Measurements from ENCODE around the gene UBE2E1.

UBE2E1 gene

GRCh38 chr3:23796518-23796917, 9.2 kb upstream of the UBE2E1 start:
- no peak for DNase-seq

GRCh38 chr3:23797491-23797890, 8.3 kb upstream of the UBE2E1 start:
- DNase-seq, result no peak

GRCh38 chr3:23798456-23798855, 7.3 kb upstream of the UBE2E1 start:
- no peak for DNase-seq

GRCh38 chr3:23798876-23799275, 6.9 kb upstream of the UBE2E1 start:
- no peak for DNase-seq

- no peak for DNase-seq
Observed at GRCh38 chr3:23800731-23801130, 5.0 kb upstream of the UBE2E1 start.

- DNase-seq, result no peak
Observed at GRCh38 chr3:23804441-23805209, 1.1 kb upstream of the UBE2E1 start.

GRCh38 chr3:23805210-23805632, 534 bp upstream of the UBE2E1 start:
- no peak for DNase-seq

GRCh38 chr3:23806534-23807423, 1.0 kb downstream of the UBE2E1 start:
- no peak for DNase-seq

- DNase-seq, result no peak
Observed at GRCh38 chr3:23807424-23808015, 1.8 kb downstream of the UBE2E1 start.

GRCh38 chr3:23808525-23808924, 2.8 kb downstream of the UBE2E1 start:
- DNase-seq, result no peak

- DNase-seq, result no peak
Observed at GRCh38 chr3:23809294-23809693, 3.5 kb downstream of the UBE2E1 start.

GRCh38 chr3:23809840-23810342, 4.1 kb downstream of the UBE2E1 start:
- DNase-seq, result no peak

- no peak for DNase-seq
Observed at GRCh38 chr3:23810343-23811184, 4.8 kb downstream of the UBE2E1 start.

GRCh38 chr3:23811185-23811527, 5.4 kb downstream of the UBE2E1 start:
- DNase-seq, result no peak

GRCh38 chr3:23811919-23812318, 6.2 kb downstream of the UBE2E1 start:
- DNase-seq, result no peak

GRCh38 chr3:23815879-23816278, 10.1 kb downstream of the UBE2E1 start:
- DNase-seq, result no peak

GRCh38 chr3:23816721-23817120, 11.0 kb downstream of the UBE2E1 start:
- DNase-seq, result no peak

- DNase-seq, result no peak
Observed at GRCh38 chr3:23817508-23818223, 11.9 kb downstream of the UBE2E1 start.

GRCh38 chr3:23819599-23820360, 14.0 kb downstream of the UBE2E1 start:
- no peak for DNase-seq

GRCh38 chr3:23820888-23821287, 15.1 kb downstream of the UBE2E1 start:
- no peak for DNase-seq

GRCh38 chr3:23821858-23822257, 16.1 kb downstream of the UBE2E1 start:
- DNase-seq, result no peak
